HG02852 (cell line): Measurements from ENCODE around the gene CCDC17.
"Not testable (repeated sequence)": the region's sequence is repeated elsewhere in the genome, so short reads cannot be mapped to it uniquely, and the experiment has no call there.

Experiments used
- ATAC-seq: cut with Tn5 transposase; IDR thresholded peaks from one replicate; pipeline ENCODE4 v1.9.1; 2021; ENCODE audit warnings: mild to moderate bottlenecking, moderate library complexity; ENCODE audit not compliant: unreplicated experiment

The CCDC17 gene

DNA sequence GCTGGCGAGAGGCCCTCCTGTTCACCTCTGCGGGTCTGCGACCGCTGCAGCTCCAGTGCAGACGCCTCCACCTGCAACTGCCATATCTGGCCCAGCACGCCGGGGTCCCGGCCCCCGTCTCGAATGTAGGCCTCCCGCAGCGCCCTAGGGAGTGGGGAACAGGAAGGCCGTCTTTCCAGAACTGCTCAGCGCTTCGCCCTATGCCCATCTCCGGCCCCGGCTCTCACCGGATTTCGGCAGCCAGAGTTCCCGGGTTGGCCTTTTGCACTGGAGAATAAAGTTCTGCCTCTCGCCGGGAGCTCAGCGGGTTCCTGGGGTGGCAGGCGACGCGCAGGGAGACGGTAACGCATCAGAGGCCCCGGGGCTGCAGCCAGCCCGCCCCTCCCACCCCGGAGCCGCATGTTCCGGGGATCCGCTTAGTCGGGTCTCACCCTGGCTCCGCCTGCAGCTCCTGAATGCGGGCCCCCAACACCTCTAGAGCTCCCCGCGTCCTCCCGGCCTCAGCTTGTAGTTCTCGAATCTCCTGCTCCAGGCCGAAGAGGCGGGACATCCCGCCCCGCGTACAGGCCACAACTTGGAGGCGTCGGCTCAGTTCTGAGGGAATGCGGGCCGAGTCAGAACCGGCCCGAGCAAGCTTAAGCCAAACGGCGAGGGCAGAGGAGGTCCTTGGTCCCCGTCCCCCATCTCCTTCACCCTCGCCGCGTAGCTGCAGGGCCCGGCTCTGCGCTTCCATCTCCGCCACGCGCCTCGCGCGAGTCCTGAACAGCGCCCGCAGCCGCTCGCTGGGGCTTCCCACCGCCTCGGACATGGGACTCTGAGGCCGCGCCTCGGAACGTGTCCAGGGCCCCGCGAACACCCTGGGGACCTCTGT lies 1.1 kb downstream of the CCDC17 start:
- ATAC-seq, result no peak

DNA sequence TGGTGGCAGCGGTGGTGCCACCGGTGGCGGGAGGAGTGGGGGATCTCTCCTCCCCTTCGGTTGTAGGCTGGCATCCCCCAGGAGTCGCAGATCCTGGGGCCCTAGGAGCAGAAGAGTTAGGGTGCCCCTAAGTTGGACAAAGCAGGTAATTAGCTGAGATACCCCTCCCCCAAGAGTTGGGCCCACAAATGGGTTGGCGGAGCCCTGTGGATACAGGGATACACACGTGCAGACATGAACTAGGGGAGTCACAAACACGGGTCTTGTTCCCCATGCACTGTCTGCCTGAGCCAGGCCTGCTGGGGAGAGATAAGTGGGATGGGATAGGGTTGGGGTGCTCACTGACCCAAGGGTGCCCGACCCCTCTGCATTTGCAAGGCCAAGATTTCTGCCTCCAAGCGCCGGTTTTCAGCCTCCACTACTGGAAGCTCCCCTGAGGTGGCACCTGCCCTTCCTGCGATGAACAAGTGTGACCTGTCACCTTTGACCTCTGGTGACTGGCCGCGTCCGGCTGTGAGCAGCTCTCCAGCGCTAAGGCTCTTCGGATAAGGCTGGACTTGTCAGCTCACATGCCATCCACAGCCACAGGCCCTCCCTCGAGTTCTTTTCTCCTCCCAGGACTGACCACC lies 1.8 kb downstream of the CCDC17 start:
- no peak for ATAC-seq

DNA sequence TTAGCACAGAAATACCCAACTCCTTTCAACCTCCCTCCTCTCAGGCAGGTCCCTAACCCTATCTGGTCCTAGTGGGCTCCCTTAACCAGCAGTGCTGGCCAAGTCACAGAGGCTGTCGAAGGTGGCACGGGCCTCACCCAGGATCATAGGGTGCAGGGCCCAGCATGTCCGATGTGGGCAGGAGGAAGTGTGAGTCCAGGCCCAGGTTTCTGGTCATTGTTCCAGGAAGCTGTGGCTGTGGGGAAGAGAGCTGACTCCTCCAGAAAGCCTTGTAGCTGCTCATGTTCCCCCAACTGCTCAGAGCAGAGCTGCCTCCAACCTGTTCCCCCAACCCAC lies 2.4 kb downstream of the CCDC17 start:
- ATAC-seq, result no peak

DNA sequence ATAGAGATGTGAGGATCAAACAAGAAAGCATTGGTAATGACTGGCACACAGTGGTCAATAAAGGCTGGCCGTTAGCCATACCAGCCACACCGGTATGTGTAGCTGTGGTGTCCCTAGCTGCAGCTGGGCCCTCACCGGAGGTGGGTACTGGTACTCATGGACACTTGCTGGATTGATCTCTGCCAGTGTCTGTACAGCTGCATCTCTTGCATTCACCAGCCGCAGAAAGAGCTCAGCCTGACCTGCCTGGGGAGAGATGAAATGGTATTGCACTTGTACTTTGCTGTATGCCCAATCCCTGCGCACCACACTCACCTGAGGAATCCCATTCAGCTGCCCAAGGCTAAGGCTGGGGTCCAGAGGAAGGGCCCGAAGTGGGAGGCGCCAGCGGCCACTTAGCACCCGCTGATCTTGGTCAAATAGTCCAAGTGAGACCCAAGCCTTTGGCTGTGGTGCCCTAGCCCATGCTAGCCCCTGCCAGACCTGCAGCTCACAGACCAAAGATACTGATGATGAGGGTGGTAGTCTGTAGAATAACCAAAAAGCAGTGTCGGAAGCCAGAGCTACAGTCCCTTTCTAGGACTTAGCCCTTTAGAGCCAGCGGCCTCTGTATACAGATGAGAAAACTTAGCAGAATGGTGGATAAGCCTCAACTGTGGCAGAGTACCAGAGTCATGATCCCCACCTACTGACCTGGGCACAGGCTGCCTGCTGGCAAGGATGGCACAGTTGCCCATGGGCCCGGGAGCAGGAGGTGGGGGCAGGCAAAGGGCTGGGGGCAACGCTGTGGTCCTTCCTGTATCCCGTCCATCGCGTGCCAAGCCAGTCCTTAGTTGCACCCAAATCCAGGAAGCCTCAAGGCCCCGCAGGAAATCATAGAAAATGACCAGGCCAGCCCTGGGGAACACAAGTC lies 3.0 kb downstream of the CCDC17 start:
- no peak for ATAC-seq

DNA sequence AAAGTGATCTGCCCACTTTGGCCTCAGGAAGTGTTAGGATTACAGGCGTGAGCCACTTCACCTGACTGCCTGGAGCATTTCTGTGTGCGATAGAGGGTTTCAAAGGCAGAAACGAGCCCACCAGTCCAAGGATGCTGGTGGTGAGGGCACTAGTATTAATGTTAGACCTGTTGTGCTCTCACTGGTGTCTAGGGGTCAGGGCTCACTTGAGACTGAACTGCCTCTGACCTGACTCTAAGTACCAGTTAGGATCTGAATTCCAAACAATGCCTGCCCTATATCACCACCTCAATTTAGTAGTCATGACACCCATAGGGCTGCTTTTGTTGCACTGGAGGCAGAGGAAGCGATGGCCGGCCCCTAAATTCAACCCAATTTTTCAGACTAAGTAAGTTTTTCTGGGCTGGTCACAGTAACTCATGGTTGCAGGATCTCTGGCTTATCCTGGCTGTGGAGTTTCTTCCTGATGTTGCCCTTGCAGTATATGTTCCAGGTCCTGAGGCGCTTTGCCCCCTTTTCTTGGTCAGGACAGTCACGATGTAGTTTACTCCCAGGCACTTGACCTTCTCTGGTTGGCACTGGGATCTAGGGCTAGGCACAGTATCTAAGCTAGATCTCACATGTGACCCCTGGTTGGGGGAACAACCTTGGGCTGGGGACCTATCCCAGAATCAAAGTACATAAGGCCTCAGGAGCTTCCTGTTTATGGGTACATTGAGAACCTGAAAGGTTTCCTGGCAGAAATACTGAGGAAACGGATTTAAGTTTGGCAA lies 4.5 kb downstream of the CCDC17 start:
- ATAC-seq, result no peak

DNA sequence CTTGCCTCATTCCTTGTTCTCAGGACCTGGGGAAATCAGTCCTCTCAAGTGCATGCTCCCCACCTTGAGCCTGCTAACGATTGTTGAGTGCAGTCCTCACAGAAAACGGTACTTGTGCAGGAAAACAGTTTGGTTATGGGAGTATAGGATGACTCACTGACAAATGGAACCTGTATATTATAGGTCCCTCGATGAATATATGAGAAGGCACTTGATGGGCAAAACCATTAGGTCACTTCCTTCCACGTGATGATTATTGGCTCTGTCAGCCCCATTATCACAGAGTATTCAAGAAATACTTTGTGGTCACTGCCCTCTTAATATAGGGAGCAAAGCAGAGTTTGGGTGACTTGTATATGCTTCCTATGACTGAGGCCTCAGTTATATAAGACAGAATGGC lies 6.2 kb downstream of the CCDC17 start:
- no peak for ATAC-seq

DNA sequence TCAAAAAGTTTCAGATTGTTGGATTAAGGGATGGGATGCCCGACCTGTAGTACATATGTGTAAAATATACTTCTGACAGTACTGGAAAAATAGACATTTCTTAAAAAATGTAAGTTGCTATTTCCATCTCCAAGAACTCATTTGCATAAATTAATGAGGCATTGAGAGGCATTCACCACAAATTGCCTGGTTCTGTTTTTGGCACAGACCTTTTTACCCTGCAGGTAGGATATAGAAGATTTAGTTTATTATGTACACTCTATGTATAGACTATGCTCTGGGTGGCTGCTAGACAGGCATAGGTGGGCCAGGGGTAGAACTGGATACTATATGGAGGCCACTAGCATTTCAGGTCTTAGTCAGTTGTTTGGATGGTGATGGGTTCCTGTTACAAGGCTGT lies 8.0 kb downstream of the CCDC17 start:
- ATAC-seq, result no peak

DNA sequence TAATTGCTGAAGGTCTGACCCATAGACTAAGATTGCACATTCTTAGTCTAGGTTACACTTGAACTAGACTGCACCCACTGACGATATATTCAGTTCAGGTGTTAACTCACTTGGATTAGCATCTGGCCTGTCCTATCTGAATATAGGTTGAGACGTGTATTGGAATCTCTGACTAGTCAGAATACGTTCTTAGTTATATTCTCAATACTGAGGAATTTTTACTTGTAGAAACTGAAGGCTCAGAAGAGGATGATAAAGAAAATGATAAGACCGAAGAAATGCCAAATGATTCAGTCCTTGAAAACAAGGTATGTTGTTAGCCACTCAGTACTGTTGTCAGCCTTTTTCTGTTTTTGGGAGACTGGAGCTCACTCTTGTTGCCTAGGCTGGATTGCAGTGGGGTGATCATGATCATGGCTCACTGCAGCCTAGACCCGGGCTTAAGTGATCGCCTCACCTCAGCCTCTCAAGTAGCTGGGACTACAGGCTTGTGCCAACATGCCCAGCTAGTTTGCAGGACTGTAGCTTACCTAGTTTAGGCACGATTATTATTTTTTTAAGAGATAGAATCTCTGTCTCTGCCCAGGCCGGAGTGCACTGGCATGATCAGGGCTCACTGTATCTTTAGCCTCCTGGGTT lies 10.8 kb downstream of the CCDC17 start:
- ATAC-seq, result no peak

DNA sequence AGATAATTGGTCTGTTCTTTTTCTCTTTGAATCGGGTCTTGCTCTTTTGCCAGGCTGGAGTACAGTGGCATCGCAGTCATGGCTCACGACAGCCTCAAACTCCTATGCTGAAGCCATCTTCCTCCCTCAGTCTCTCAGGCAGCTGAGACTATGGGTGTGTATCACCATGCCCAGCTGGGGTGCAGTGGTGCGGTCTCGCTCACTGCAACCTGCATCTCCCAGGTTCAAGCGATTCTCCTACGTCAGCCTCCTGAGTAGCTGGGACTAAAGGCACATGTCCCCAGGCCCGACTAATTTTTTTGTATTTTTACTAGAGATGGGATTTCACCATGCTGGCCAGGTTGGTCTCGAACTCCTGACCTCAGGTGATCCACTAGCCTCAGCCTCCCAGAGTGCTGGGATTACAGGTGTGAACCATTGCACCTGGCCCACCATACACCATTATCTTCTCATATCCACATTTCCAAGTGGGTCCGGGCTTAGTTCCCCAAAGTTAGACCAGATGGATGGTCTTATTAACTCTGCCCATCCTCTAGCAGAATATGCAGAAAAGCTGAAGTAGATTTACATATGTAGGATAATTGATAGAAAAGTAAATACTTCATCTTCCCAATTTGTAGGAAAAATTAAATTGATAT lies 13.1 kb downstream of the CCDC17 start:
- ATAC-seq, result no peak

DNA sequence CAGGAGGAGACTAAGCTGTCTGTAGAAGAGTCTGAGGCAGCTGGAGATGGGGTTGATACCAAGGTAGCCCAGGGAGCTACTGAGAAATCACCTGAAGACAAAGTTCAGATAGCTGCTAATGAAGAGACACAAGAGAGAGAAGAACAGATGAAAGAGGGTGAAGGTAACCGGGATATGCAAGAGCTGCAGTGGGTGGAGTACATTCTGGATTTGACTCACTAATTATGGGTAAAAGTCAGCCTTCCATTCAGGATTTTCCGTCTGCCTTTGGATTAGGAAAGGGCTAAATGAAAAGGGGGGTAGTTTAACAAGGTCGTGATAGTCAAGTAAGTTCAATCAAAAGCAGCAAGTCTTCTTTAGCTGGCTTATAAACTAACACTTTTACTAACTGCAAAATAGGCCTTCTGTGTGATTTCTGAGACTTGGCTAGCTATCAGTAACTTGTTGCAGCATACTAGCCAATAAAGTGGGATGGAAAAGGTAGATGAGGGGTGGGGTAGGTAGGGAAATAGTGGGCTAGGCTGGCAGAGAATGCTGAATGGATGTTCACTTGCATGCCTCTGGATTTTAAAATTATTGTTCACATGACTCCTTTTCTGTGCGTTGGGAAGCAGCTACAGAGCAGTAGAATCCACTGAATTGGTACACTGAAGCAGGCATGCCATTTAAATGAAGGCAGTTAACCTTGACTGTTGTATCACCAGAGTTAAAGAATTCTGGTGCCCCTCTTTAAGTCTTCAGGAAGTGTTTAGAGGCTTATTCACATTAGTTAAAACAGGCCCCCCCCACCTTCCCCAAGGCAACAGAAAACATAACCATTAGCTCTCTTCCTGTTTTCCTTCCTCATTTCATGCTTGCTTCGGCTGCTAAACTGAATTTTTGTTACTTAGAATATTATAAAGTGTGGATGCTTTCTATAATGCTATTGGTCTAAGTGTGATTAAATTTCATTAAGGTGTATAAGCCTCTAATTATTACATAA lies 15.4 kb downstream of the CCDC17 start:
- no peak for ATAC-seq

DNA sequence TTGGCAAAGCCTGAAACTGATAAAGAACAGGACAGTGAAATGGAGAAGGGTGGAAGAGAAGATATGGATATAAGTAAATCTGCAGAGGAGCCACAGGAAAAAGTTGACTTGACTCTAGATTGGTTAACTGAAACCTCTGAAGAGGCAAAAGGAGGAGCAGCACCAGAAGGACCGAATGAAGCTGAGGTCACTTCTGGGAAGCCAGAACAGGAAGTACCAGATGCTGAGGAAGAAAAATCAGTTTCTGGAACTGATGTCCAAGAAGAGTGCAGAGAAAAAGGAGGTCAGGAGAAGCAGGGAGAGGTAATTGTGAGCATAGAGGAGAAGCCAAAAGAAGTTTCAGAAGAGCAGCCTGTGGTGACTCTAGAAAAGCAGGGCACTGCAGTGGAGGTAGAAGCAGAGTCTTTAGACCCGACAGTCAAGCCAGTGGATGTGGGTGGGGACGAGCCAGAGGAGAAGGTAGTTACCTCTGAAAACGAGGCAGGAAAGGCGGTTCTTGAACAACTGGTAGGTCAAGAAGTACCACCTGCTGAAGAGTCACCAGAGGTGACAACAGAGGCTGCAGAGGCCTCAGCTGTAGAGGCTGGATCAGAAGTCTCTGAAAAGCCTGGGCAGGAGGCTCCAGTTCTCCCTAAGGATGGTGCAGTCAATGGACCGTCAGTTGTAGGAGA lies 16.3 kb downstream of the CCDC17 start:
- no peak for ATAC-seq

DNA sequence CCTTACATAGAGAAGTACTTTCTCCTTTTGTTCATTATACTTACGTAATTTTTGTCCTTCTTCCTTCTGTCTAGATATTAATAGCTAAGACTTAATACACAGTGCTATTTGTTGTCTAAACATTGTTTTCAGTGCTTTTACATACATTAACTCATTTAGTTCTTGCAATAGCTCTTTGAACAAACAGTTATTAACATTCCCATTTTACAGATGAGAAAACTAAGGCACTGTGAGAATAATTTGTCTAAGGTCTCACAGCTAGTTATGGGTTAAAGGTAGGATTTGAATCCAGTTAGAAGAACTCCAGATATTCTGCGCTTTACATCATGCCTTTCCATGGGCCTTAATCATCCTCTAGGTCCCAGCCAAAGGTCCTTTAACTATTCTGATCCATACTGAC lies 19.6 kb downstream of the CCDC17 start:
- ATAC-seq, result no peak

DNA sequence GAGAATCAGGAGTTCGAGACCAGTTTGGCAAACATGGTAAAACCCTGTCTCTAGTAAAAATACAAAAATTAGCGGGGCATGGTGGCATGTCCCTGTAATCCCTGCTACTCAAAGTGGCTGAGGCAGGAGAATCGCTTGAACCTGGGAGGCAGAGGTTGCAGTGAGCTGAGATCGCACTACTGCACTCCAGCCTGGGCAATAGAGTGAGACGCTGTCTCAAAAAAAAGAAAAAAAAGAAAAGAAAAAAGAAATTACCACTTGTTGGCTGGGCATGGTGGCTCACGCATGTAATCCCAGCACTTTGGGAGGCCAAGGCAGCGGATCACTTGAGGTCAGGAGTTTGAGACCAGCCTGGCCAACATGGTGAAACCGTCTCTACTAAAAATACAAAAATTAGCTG lies 27.1 kb downstream of the CCDC17 start:
- ATAC-seq, result not testable (repeated sequence)

DNA sequence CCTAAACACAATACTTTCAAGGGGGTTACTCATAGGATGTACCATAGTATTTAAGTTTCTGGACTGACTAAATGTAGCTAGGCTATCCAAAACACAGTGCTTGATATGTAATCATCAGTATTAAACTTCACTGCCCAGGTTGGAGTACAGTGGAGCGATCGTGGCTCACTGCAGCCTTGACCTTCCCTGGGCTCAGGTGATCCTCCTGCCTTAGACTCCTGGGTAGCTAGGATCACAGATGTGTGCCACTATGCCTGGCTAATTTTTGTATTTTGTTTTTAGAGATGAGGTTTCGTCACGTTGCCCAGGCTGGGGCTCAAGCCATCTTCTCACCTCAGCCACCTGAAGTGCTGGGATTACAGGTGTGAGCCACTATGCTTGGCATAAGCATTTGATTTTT lies 29.4 kb downstream of the CCDC17 start:
- ATAC-seq, result no peak

DNA sequence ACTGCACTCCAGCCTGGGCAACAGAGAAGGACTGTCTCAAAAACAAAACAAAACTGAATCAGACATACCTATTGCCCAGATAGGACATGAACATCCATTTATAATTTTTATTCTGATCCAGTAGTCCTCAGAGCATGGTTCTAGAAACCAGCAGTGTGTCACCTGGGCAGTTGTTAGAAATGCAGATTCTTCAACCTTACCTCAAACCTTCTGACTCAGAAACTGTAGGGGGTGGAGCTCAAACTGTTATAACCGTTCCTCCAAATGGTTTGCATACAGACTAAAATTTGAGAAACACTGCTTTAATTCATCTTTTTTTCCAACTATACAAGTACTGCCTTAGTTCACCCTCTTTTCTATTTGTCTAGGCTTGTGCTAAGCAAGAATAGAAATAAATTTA lies 34.0 kb downstream of the CCDC17 start:
- ATAC-seq, result no peak

DNA sequence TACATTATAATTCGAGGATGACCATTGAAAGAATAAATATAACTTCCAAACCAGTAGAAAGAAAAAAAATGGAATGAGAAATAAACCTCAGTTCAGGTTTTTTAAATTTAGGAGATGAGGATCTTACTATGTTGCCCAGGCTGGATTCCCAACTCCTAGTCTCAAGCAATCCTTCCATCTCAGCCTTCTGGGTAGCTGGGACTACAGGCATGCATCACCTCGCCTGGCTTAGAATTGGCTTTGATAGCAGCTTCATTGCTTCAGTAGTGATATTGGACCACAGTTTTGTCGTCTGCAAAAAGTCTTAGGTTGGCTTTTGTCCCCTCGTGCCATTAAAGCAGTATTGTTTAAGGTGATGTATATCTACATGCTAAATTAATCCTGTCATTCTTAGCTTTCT lies 37.1 kb downstream of the CCDC17 start:
- no peak for ATAC-seq

DNA sequence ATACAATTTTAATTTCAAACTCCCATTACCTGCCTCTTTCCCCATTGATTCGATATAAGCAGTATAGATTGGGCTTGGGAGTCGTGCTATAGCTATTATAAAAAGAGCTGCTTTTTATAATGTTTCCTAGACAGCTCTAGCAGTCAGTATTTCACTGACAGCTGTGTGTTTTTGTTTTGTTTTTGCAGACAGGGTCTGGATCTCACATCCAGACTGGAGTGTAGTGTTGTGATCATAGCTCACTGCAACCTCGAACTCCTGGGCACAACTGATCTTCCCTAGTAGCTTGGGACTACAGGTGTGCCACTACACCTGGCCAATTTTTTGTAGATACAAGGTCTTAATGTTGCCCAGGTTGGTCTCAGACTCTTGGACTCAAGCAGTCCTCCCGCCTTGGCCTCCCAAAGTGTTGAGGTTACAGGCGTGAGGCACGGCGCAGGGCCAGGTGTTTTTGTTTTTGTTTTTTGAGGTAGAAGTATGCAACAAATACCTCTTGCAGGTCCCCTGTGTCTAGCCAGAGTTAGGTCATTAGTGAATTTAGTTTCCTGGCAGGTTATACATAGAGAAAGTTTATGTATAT lies 38.3 kb downstream of the CCDC17 start:
- ATAC-seq, result no peak

DNA sequence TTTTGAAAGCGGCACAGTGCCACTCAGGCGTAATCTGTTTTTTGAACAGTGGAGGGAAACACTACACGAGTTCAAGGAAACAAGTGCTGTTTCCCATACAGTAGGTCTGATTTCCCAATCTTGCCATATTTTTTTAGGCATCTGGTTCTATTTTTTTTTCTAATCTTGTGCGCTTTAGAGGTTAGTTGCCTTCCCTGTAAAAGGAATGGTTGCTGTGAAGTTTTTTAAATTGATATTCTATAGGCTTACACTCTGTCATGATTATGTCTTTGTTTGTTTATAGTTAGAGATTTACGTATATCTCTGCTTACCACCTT lies 38.8 kb downstream of the CCDC17 start:
- no peak for ATAC-seq
